Subcutaneous preadipocyte (primary cell): ENCODE measurements around the gene GSS. TPM values are rescaled to one million over a fixed set of nuclear protein-coding genes. Genes with fewer than 3 reads are reported as not detected.
A peak's percentile ranks its signal among the peaks of the same experiment; 100 is the strongest.

Experiments
- small RNA-seq: library from RNA; depleted of rRNA; stranded (forward); fragments of <200 nt; gene quantifications from one replicate; pipeline ENCODE3, GENCODE V24; 2012
- total RNA-seq: library from RNA; depleted of rRNA; stranded (reverse); fragments of >200 nt; gene quantifications from 2 replicates; pipeline ENCODE4 v1.2.3, GENCODE V29; 2012

Gene GSS
- total RNA-seq, result 64.7 and 74.1 TPM in 2 replicates

GRCh38 chr20:34955231-34956040 lies at the start of gene GSS, which contains the start of gene MYH7B:
GSS (minus strand) TSS chr20:34955806; CDS start chr20:34951852, 3,954 bp downstream.
MYH7B (plus strand) TSS chr20:34955868; CDS start chr20:34978006, 22,138 bp downstream.

Small RNA genes within 50 kb of the gene (small RNA-seq; reads per million reads assigned to genes)
- 1.0 reads per million, percentile 59 among the genes with 10 or more reads in this experiment for gene MIR499A

Other genes starting within 250 kb of the GSS start
- gene NCOA6, start 130.2 kb downstream of the GSS start, total RNA-seq, result 7.7 and 9.4 TPM in 2 replicates
- gene GGT7, start 83.0 kb downstream of the GSS start, total RNA-seq, result 5.9 and 8.8 TPM in 2 replicates
- 84.9 and 98.9 TPM in 2 replicates for gene ACSS2, start 79.2 kb downstream of the GSS start, total RNA-seq
- under 0.01 TPM in 1 of 2 replicates, not detected in the other for gene MYH7B, start 62 bp upstream of the GSS start, total RNA-seq
- 65.0 and 75.5 TPM in 2 replicates for gene TRPC4AP, start 137.0 kb upstream of the GSS start, total RNA-seq
- gene EDEM2, start 191.5 kb upstream of the GSS start, total RNA-seq, result 32.7 and 35.0 TPM in 2 replicates
- 136 and 137 TPM in 2 replicates for gene PROCR, start 216.3 kb upstream of the GSS start, total RNA-seq